GM19372 (cell line): ENCODE data around the gene METTL25.

ENCODE experiments used
- ATAC-seq: cut with Tn5 transposase; IDR thresholded peaks from one replicate; pipeline ENCODE4 v1.9.1; 2021; ENCODE audit warnings: mild to moderate bottlenecking, low read depth, moderate library complexity; ENCODE audit not compliant: unreplicated experiment

METTL25 gene

DNA sequence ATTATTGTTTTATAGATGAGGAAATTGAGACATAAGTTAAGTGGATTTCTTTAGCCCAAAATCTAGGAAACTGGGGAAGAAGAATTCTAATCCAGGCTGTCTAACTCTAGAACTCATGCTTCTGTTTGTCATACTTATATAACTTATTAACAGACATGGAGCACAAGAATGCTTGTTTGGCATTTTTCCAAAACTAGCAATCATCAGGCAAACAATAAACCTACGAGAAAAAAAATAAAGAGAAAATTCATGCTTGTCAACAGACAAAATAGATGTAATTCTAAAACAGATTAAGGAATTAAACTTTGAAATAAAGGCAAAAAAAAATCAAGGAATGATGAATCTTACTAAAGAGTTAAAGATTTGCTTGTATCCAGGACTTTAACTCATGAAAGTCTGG, 103.1 kb downstream of the METTL25 start:
- no peak for ATAC-seq

- no peak for ATAC-seq
Observed at GRCh38 chr12:82461836-82462235, 103.5 kb downstream of the METTL25 start.

DNA sequence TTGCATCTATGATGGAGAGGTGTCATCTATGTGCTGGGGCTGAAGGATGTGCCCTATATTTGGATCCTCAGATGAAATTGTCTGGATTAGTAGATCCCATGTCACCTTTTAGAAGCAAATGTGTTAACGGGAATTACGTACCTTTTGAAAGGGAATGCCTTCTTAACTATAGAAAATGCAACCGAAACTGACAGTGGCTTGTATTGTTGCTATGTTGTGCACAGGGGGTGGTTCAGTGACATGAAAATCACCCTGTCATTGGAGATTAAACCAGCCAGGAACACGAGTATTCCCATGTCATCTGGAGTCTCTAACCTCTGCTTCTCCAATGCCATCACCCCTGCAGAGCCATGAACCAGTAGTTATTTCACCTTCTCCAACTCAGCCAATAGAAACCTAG, 110.2 kb downstream of the METTL25 start:
- no peak for ATAC-seq

GRCh38 chr12:82470906-82471512, 112.7 kb downstream of the METTL25 start:
- no peak for ATAC-seq

GRCh38 chr12:82473111-82473754, 114.9 kb downstream of the METTL25 start:
- ATAC-seq: no peak

- ATAC-seq: no peak
Observed at GRCh38 chr12:82474181-82474797, 116.0 kb downstream of the METTL25 start.

GRCh38 chr12:82474798-82475184, 116.5 kb downstream of the METTL25 start:
- no peak for ATAC-seq

DNA sequence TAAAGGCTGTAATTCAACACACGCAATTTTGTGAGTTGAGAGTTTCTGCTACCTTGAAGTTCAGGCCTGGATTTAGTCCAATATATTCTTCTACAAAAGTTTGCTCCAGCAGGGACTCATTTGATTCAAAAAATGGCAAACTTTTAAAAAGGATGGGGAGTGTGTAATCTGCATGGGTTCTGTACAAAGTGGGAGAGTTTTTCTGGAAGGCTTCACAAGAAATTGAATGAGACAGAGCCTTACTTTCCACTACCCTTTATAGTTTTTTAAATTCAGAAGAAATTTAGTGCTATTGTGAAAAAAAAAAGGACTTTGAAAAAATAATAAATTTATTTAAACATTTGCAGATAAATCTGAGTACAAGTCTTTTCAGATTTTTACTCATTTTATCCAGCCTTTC, 116.9 kb downstream of the METTL25 start:
- no peak for ATAC-seq

DNA sequence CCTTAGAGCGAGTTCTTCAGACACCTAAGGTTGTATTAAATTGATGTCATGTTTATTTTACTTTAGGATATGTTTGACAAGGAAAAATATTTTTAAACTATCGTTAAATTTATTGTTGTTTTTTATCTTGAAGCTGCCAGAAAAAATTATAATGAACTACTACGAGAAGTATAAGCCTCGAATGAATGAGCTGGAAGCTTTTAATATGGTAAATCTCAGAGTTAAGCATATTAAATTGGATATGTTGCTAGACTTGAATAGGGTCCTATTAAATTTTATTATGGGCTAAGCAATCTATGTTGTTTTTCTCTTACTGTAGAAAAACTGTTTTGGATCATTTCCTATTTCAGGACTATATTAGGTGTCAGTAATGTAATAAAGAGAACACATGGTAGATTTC, 118.2 kb downstream of the METTL25 start:
- ATAC-seq: no peak

DNA sequence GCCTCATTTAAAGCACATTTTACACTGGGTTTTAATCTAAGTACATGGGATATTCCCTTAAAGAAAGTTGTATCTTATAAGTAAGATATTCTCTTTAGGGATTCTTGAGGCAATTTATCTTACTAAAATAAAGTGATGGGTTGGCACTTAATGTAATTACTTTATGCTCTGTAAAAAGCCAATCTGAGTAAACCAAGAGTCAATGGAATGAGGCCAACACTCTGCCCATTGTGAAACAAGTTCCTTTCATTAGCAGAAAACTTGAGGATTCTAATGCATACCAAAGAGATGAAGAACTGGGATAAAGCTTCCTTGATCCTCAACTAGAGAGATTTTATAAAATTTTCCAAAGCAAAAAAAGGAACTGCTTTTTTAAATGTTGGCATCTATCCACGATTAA, 121.2 kb downstream of the METTL25 start:
- no peak for ATAC-seq

DNA sequence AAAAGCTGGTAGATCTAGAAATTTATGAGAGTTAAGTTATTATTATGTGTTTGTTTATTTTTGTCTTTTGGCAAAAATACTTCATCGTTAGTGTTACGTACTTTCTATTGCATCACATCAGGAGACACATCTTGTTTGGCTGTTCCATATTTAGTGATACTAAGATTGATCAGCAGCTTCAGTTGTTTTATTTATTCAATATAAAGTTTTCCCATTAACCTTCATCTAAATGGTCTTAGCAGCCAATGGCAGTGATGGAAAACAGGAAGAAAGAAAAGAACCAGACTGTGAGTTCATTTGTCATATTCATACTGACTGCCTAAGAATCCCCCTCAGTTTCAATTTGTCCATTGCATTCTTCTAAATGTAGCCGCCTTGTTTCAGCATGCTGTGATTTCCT, 122.3 kb downstream of the METTL25 start:
- ATAC-seq: no peak

GRCh38 chr12:82481954-82482353, 123.6 kb downstream of the METTL25 start:
- no peak for ATAC-seq

GRCh38 chr12:82486524-82487235, 128.4 kb downstream of the METTL25 start:
- ATAC-seq: no peak

DNA sequence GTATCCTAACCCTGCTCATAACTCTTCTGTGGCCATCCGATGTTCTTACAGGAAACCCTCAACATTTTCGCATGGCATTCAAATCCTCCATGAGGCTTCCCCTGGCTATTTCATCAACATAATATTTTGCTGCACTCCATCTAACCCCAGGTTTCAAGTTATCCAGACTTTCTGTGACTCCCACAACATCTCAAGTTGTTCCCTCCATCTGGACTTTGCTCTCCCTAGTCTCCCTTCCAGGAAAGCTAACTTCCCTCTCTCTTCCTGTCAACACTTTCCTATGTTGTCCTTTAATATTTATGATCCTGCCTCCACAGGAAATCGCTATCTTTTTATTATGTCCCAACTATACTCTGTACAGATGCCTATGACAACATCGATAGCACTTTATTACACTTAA, 146.1 kb downstream of the METTL25 start:
- ATAC-seq: no peak

GRCh38 chr12:82505150-82505549, 146.8 kb downstream of the METTL25 start:
- ATAC-seq: no peak

GRCh38 chr12:82507686-82508085, 149.4 kb downstream of the METTL25 start:
- no peak for ATAC-seq

DNA sequence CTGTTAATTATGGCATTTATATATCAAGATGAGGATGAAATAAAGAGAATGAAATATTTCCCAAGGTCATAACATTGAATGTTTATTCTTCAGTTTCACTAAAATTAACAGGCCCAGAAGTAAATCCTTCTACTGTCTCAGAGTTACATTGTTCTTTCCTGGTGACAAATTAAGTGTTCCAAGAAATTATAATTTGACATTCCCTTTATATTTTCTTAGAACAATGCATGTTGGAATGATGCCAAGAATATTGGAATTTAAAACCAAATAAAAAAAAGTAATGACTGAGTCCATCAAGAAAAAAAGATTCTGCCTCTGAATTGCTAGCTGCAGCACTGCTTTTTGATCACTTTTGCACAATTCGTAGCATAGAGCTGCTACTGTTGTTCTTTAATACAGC, 152.1 kb downstream of the METTL25 start:
- no peak for ATAC-seq

DNA sequence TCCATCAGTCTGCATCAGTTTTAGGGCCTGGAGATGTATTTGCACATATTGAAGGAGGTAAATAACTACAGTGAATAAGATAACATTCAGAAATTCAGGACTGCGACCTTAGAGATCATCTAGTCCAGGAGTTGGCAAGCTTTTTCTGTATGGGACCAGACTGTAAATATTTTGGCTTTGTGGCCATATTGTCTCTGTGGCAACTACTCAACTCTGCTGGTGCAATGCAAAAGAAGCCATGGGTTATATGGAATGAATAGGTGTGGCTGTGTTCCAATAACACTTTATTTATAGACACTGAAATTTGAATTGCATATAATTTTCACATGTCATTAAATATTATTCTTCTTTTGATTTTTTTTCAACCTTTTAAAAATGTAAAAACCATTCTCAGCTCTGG, 156.6 kb downstream of the METTL25 start:
- no peak for ATAC-seq

- no peak for ATAC-seq
Observed at GRCh38 chr12:82515652-82516051, 157.3 kb downstream of the METTL25 start.

- peak; percentile 81 for ATAC-seq
Observed at GRCh38 chr12:82517027-82517426, 158.7 kb downstream of the METTL25 start.

GRCh38 chr12:82517808-82518207, 159.5 kb downstream of the METTL25 start:
- no peak for ATAC-seq

- ATAC-seq: no peak
Observed at GRCh38 chr12:82519510-82519909, 161.2 kb downstream of the METTL25 start.
